NCI-H1417 treated with DMSO at 0.1 percent for 48 hours (cell line): ENCODE data around the gene PRM3.

Experiments used
- DNase-seq: peaks from one replicate; lab custom pipeline; 2025; lab: John Stamatoyannopoulos, UW

PRM3 gene

DNA sequence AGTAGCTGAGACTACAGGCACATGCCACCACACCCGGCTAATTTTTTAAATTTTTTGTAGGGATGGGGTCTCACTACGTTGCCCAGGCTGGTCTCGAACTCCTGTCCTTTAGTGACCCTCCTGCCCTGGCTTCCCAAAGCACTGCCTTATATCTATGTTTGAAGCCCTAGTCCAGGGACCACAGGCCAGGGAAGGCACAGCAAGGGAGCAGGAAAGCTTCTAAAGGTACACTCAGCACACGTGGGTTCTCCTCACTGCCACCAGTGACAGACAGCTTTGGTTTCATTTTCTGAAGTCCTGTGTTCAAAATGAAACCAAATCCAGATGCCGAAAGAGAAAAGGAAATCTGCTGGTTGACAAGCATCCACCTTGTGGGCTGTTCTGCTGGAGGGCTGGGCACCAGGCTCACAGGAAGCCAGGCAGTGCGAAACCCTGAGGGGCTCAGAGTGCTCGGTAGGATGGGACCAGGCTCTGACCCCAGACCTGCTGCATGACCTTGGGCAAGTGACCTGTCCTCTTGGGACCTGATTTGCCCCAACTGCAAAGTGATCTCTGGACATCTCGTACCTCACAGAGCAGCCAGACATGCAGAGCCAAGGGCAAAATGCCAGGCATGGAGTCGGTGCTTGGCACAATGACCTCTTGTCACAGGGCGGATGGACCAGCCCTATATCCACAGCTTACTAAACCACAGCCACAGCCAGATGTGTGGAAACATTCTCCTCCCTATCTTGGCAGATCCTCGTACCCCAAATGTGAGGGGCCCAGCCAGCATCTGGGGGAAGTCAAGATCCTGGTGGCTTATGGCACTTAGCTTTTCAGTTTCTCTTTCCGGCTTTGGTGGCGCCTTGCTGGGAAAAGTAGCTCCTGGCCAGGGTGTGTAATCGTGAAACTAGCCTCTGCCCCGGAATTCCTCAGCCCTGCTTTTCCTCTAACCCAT is 14.6 kb downstream of the PRM3 start:
- DNase-seq = no peak

DNA sequence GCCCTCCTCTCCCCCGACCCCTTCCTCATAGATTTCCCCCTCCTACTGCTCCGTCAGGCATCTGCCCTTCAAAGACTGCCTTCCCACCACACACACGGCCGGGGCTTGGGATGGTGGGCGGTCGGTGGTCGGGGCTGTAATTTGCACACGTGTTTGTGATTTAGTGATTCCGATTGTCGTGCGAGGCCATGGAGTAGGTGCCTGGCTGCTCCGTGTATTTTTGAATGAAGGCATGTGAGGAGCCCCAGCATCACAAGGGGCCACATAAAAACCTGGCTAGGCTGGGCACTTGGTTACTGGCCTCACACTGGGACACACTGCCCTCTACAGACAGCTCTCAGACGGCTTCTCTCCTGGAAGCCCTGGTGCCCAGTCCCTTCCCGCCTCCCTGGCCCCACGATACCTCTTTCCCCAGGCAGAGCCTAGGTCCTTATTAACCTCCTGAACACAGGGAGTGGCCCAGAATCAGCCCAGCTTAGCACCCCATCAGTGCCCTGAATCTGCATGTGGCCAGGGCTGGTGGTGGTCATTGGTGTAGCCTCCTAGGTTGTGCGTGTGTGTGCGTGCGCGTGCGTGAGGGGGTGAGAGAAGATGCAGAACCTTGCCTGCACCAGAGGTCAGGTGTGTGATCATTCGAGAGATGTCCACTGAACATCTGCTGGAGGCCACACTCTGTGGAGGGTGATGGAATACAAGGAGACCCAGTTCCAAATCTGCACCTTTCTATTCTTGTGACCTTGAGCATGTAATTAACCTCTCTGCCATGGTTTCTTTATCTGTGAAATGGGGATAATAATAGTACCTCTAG is 16.1 kb downstream of the PRM3 start:
- peak; percentile 23 for DNase-seq

DNA sequence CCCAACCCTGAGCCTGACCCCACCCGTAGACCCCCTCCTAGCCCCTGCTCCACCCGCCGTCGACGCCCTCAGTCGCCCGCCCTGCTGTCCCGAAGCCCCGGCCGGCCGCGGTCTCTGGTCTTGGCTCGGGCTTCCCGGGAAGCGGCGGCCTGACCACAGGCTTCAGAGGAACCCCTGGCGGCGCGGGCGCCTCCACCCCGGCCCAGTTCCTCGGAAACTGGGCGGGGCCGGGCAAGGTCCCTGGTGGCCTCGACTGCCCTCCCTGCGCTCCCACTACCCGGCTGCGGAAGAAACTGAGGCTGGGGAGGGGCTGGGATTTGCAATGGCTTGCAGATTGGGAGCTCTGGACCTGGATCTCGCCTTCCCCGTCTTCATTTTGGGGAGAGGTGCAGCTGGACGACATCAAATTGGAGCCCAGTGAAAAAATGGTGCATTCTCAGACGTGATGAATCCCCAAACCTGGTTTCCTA is 16.7 kb downstream of the PRM3 start:
- DNase-seq = no peak

DNA sequence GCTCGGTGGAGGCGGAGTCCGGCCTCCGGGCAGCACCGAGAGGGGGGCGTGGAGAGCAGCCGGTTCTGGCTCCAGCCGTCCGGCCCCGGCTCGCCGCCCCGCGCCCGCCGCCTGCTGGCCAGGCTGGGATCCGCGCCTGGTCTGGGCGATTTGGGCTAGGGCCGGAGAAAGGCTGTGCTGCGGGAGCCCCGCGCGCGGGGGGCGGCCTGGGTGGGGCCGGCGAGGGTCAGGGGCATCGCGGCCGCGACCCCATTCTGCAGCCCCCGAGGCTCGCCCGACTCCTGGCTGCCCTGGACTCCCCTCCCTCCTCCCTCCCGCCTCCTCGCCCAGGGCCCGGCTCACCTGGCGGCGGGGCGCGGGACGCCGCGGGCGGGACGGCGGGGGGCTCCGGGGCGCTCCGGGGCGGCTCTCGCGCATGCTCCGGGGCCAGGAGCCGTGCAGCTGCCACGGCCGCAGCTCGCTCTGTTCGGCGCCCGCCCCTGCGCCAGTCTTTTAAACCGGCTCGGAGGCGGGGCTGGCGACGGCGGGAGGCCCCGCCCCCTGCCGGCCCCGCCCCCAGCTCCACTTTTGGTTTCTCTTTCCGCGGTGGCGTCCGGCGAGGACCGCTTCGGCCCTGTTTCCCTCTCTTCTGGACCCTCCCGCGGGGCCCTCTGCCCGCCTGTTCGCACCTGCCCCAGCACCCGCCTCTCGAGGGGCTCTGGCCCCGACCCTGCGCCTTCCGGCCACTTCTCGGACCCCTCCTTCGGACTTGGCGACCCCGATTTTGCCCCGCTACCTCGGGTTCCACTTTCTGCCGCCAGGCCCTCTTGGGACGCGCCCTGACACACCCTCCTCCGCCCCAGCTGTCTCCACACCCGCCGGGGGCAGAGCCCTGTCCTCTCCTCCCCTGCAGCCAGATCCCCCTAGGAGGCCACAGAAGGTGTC is 17.4 kb downstream of the PRM3 start, which contains the start of gene SOCS1:
SOCS1 (minus strand) TSS at position 468 of the 924 bp plus-strand sequence. CDS start 726 bp downstream, outside the sequence.
- DNase-seq = no peak

DNA sequence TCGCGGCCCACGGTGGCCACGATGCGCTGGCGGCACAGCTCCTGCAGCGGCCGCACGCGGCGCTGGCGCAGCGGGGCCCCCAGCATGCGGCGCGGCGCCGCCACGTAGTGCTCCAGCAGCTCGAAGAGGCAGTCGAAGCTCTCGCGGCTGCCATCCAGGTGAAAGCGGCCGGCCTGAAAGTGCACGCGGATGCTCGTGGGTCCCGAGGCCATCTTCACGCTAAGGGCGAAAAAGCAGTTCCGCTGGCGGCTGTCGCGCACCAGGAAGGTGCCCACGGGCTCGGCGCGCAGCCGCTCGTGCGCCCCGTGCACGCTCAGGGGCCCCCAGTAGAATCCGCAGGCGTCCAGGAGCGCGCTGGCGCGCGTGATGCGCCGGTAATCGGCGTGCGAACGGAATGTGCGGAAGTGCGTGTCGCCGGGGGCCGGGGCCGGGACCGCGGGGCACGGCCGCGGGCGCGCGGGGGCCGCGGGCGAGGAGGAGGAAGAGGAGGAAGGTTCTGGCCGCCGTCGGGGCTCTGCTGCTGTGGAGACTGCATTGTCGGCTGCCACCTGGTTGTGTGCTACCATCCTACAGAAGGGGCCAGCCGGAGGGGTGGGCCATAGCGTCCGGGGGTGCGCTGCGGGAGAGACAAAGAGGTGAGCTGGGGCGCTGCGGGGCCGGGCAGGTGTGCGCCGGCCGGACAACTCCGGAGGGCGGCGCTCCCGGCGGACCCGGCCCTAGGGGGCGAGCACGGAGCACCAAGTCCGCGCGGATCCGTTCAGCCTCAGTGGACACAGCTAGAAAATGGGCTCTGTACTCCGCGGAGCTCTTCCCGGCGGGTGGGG is 18.3 kb downstream of the PRM3 start:
- DNase-seq = no peak

DNA sequence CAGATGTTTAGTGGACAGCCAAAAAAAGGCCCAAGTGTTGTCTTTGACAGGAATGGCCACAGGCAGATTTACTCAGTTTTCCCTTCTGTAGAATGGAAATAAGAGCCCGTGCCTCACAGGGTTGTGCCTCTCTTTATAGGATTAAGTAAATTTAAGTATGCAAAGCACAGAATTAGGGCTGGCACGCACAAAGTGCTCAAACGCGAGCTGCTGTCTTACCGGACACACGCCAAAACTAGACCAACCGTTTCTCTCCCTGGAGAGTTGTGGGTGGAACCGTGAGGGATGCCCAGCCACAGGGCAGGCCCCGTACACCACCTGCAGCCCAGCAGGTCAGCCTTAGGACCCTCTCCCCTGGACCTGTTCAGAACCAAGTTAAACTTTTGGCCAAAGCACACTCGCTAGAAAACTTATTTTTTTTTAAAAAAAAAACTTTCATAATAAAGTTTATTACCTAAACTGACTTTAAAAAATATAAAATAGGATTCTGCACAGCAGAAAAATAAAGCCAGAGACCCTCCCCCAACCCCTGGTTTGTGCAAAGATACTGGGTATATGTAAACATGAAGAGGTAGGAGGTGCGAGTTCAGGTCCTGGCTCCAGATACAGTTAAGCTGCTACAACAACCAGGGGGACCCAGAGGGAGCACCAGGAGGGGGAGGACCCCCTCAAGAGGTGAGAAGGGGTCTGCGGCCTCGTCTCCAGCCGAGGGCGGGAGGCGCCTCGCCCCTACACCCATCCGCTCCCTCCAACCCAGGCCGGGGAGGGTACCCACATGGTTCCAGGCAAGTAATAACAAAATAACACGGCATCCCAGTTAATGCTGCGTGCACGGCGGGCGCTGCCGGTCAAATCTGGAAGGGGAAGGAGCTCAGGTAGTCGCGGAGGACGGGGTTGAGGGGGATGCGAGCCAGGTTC is 19.2 kb downstream of the PRM3 start:
- DNase-seq = no peak

DNA sequence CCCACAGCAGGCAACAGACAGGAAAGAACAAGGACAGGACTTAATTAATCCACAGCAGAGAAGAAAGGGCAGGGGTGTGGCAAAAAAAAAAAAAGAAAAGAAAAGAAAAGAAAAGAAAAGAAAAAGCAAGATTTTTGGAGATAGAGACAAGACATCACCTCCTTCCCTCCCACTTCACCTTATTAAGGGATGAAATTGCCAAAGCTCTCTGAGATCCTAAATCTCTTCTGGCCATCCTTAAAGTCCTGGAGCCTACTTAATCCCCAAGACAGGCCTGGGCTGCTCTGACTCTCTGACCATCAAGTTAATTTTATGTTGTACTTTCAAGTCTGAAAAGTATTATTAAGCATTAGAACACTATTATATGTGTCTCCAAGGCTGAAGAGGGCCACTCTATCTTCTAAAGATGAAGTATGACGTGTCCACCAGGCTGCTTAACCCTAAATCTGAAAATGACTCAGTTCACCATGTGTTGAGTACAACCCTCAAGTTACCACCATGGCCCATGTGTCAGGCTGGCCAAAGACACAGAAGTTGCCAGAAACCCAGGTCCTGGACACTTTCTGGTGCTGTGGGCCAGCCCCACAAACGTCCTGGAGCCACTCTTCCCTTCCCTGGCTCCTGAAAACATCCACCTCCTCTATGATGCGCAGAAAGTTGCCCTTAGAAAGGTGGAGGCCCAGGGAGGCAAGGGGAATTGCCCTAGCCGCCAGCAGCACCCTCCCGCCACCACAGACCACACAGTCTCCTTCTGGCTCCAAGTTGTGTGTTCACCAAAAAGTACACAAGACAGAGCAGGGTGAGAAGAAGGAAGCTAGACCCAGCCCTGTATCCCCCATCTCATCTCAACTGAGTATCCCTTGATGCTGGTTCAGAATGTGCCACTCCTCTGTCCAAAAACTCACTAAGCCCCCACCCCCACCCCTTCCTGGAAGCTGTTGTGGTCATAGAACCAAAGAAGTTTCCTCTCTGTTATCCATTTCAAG is 20.1 kb downstream of the PRM3 start:
- DNase-seq = no peak

DNA sequence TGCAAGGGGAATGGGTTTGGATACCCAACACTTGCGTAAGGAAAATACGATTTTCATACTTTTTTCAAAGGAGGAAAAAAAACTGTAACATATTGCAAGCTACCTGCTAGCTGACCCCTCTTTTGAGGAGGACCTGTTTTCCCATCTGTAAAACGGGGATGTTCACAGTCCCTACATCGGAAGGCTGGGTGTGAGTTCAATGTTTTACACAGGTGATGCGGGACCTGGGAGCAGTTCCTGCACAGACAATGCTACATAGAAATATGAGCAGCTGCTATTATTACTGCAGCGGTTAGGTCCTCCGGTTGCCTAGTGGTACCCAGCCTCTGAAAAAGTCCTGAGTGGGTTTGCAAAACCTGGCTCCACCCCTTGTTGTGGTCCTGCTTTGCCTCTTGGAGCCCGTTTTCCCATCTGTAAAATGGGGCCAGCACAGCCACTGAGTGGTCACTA is 20.9 kb downstream of the PRM3 start:
- no peak for DNase-seq

DNA sequence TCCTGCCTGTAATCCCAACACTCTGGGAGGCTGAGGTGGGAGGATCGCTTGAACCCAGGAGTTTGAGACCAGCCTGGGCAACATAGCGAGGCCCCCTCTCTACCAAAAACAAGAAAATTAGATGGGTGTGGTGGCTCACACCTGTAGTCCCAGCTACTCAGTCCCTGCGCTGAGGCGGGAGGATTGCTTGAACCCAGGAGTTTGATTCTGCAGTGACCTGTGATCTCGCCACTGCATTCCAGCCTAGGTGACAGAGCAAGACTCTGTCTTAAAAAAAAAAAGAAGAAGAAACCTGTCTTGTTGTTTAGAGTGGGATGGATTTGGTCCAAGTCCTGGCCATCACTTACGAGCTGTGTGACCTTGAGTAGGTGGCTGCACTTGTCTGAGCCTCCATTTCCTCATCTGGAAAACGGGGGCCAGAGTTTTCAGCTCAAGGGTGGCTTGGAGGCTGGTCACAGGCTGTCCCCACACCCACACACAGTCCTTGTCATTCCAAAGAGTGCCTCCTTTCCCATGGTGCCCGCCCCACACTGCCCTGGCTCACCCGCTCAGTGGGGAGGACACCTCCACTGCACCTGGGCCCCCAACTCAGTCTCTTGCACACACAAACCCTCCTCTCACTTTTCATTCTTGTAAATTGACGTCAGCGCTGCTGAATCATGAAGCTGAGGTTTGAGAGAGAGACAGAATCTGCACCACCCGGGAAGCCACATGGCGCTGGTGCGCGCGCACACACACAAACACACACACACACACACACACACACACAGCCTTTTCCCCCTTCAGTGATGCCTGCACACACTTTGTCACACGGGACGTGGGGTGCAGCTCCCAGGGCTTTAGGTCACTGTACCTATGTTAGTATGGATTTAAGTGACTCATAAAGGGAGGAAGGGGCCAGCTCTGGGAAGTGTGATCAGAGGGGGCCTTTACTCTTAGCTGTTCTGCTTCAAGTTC is 21.6 kb downstream of the PRM3 start:
- no peak for DNase-seq

DNA sequence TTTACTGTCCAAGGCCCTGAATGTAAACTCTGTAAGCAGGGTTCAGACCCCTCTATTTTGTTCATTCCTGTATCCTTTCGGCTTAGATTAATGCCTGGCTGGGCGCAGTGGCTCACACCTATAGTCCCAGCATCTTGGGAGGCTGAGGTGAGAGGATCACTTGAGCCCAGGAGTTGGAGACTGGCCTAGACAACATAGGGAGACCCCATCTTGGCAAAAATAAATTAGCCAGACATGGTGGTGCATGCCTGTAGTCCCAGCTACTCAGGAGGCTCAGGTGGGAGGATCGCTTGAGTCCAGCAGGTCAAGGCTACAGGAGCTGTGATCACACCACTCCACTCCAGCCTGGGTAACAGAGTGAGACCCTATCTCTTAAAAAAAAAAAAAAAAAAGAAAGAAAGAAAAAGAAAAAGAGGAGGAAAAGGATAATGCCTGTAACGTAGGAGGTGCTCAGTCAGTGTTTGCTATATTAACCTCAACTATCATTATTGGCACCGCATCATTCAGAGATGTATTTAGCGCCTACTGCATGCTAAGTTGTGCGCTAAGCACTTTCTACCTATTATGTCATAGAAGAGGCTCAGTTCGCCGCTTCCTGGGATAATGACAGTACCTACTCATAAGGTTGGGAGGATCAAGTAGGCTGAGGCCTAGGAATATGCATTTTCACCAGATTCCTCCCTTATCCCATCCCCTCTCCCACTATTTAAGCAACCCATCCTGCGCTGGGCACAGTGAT is 22.5 kb downstream of the PRM3 start:
- no peak for DNase-seq

DNA sequence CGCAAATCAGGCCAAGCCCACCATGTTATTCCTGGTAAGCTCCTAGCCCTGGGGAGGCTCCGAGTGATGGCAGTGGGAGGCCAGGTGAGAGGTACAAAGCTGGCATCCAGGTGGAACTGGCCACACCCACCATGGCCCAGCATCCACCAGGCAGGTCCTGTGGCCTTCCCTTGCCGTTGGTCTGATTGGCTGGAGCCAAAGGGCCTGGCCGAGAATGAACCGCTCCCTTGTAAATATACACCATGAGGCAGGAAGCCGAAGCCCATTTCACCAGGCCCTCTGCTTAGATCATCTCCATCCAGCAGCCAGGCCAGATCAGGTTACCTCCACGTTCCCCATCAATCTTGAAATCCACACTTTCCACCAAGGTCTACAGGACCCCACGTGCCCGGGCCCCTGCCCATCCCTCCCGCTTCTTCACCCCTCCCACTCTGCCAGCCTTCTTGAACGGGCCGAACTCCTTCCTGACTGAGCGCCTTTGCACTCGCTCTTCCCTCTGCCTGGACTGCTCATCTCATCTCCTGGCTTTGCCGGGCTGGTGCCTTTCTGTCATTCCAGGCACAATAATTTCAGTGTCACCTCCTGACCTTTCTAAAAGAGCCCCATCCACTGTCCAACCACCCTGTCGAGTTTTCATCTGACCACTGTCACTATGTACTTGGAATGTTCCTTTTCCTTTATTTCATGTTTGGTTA is 23.2 kb downstream of the PRM3 start:
- DNase-seq = no peak

DNA sequence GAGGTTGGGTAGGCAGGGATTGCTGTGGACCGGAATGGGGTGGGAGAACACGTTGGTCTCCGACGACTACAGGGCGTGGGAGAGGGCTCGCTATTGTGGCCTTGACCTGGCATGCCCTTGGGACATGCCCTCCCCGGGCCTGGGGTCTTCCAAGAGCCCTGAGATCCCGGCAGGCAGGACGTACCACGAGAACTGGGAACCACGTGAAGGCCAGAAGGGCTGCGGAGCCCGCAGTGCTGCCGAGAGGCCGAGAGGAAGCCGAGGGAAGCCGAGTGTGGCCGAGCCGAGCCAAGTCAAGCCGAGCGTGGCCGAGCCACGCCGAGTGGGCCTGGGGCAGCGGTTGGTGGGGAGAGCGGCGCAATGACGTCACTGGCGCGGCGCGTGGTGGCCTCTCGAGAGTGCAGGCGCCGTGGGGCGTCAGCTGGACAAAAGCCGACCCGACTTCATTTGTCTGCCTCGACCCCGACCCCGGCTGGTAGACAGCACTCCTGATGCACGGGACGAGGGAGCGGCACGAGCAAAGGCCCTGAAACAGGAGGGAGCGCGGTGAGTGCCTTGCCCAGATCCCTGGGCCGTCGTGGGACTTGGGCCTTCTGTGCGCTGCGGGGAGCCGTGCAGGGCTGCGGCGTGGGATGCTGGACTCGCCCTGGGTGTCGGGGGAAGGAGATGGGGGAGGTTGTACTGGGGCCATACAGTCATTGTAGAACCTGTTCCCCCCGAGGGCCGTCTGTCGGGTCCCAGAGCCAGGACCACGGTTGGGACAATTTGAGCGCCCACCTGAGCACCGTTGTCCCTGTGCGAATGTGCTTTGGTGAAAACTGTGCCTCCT is 24.0 kb downstream of the PRM3 start:
- DNase-seq = no peak

DNA sequence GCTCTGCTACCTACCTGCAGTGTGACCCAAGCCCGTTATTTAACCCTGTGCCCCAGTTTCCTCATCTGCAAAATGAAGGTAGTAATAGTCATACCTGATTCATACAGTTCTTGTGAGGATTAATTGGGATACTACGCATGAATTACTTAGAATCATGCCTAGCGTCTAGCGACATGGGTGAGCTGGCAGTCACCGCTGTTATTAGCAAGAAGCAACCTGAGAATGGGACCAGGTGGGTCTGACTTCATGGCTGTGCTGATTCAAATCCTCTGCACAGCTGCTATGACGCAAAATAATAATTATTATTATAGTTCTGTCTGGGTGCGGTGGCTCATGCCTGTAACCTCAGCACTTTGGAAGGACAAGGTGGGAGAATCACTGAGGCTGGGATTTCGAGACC is 25.3 kb downstream of the PRM3 start:
- no peak for DNase-seq

DNA sequence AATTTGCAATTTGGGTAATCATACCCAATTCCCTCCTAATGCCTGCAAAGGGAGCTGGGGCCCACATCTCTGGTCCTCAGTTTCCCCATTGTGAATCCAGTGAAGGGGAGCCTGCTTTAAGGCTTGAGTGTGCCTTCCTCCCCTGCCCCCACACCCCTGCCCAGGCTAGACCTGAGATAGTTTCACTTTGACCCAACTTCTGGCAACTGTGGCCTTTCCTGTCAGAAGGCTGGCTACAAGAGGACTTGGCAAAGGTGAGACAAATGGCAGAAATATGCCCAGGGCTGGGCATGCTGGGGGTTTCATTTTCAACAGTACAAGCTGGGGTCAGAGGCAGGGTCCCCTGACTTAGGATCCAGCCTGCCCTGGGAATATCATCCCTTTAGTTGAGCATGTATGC is 27.4 kb downstream of the PRM3 start:
- no peak for DNase-seq

DNA sequence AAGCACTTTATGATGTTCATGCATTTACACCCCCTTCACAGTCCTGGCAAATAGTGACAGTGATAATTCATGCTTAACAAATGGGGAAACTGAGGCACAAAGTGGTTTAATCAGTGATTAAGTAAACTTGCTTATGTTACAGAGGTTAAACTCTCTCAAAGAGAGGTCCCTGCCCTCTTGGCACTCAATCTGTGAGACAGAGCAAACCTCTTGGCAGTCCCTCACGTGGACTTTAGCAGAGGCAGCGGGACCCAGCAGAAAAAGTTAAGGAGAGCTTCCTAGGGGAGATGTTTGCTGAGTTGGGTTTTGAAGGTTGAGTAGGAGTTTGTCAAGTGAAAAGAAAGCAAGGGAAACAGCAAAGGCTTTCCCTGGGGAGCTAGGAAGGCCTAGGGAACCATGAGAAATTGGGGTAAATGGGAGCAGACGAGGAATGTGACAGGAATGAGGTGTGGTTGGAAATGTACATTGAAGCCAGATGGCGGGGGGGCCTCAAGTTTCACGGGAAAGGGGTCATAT is 28.1 kb downstream of the PRM3 start:
- DNase-seq = no peak
